Kidney (tissue), 14 donors: ENCODE results near the gene PHLDB2. TPM values are rescaled to one million over a fixed set of nuclear protein-coding genes. Genes with fewer than 3 reads are reported as not detected.
"Not testable (repeated sequence)": the region's sequence is repeated elsewhere in the genome, so short reads cannot be mapped to it uniquely, and the experiment has no call there.

ENCODE experiments used
- DNase-seq, 5 donors: peaks; one replicate each; pipeline ENCODE4 v3.0.0-alpha.2; 2013 to 2020
- FAIRE-seq: peaks from 2 replicates; lab custom pipeline; 2012; peaks lifted over from hg19 to GRCh38; lab: Jason Lieb, UNC
- H3K27ac ChIP-seq, 2 donors: one replicate each; pipeline ENCODE4 v1.7.0; 2013; ENCODE audit warnings: low read depth in 2 of 2, low read length in 2 of 2, inconsistent platforms in 1 of 2
- H3K27me3 ChIP-seq: one replicate; pipeline ENCODE4 v1.7.1; 2013; ENCODE audit warnings: low read length, inconsistent platforms; ENCODE audit not compliant: control insufficient read depth, insufficient read depth
- H3K36me3 ChIP-seq, 3 donors: one replicate each; pipeline versions ENCODE4 v1.7.0 to v1.7.1; 2013; ENCODE audit warnings: low read length in 3 of 3, control low read depth in 1 of 3, inconsistent platforms in 1 of 3; ENCODE audit not compliant: insufficient read depth in 3 of 3, control insufficient read depth in 2 of 3
- H3K4me1 ChIP-seq, 3 donors: one replicate each; pipeline versions ENCODE4 v1.7.0 to v1.7.1; 2013; ENCODE audit warnings: low read length in 3 of 3, inconsistent platforms in 1 of 3, low read depth in 1 of 3; ENCODE audit not compliant: control insufficient read depth in 2 of 3, insufficient read depth in 2 of 3
- H3K4me3 ChIP-seq, 3 donors: one replicate each; pipeline versions ENCODE4 v1.7.0 to v1.8.1; 2013; ENCODE audit warnings: low read length in 3 of 3, control low read depth in 1 of 3, inconsistent platforms in 1 of 3
- H3K9ac ChIP-seq, 3 donors: one replicate each; pipeline versions ENCODE4 v1.7.0 to v1.7.1; 2013; ENCODE audit warnings: low read length in 3 of 3, control low read depth in 1 of 3, inconsistent platforms in 1 of 3
- H3K9me3 ChIP-seq, 3 donors: one replicate each; pipeline versions ENCODE4 v1.7.0 to v1.7.1; 2013; ENCODE audit warnings: low read length in 3 of 3, control low read depth in 1 of 3, inconsistent platforms in 1 of 3; ENCODE audit not compliant: control insufficient read depth in 2 of 3, insufficient read depth in 1 of 3
- CTCF ChIP-seq: IDR thresholded peaks from 3 replicates; pipeline ENCODE4 v1.5.1; 2012; ENCODE audit warnings: mild to moderate bottlenecking, moderate library complexity, borderline replicate concordance; ENCODE audit not compliant: insufficient read depth; ENCODE audit errors: extremely low read depth
- intact Hi-C: fragments of 100-400 bp; cut with DNase I; formaldehyde crosslinking; loops from one replicate; pipeline ENCODE4 v1.11.1; 2022
- polyA plus RNA-seq: library from polyadenylated mRNA; stranded (reverse); fragments of 350-450 nt; fragmentation: Illumina TruSeq; extraction: RNeasy Lipid Tissue Mini Kit (QIAGEN cat#74804); gene quantifications from one replicate; pipeline ENCODE4 v1.2.3, GENCODE V29; 2014; ENCODE audit warnings: low read depth, low replicate concordance; ENCODE audit not compliant: insufficient read depth
- total RNA-seq: library from RNA; stranded (reverse); fragmentation: NEBNext Ultra II Directional; extraction: Animal tissue kit (Norgen Biotek cat#: 25700); gene quantifications from one replicate; pipeline ENCODE4 v1.2.1, GENCODE V29; 2021
- donor health status: control.
- donor health status: control.
- donor health status: control.
- donor health status: control.
- donor health status: control.
- donor health status: DM: yes; HTN: yes; CAD: no.
- donor health status: Normal renal cell carcinoma (clear cell type).

PHLDB2 gene
- total and polyA plus RNA-seq, 2 donors from 2014 or later = 28.0 to 85.6 TPM

GRCh38 chr3:111812701-111813100 lies 46.4 kb upstream of the PHLDB2 start:
- DNase-seq (peak in 2 of 5 donors; percentile 46 to 66), FAIRE-seq (peak; percentile 95)
- no peak for TF ChIP-seq CTCF
- Histone ChIP-seq H3K9ac (no peak overlapping the region), H3K27me3 (no peaks in the 10 kb centered on the region), H3K9me3 (peaks cover 0 to 8% (median 0%) of the 10 kb centered on the region in 3 donors), H3K27ac (peak overlapping the region in 1 of 2 donors; percentile 5), H3K36me3 (no peaks in the 10 kb centered on the region), H3K4me1 (peaks cover 0 to 39% (median 13%) of the 10 kb centered on the region in 3 donors), H3K4me3 (no peak overlapping the region)
- intact Hi-C loops = no loop called here

GRCh38 chr3:111813441-111813840 lies 45.6 kb upstream of the PHLDB2 start:
- no peak for DNase-seq
- FAIRE-seq = no peak
- Histone ChIP-seq H3K9ac (no peak overlapping the region), H3K9me3 (peaks cover 0 to 8% (median 0%) of the 10 kb centered on the region in 3 donors), H3K27ac (no peak overlapping the region), H3K27me3 (no peaks in the 10 kb centered on the region), H3K4me3 (no peak overlapping the region), H3K4me1 (peaks cover 0 to 32% (median 9%) of the 10 kb centered on the region in 3 donors), H3K36me3 (no peaks in the 10 kb centered on the region)
- intact Hi-C loops = no loop called here
- TF ChIP-seq CTCF = no peak

- Histone ChIP-seq H3K27me3 (no peaks in the 10 kb centered on the region), H3K27ac (no peak overlapping the region), H3K36me3 (no peaks in the 10 kb centered on the region), H3K4me3 (no peak overlapping the region), H3K4me1 (peaks cover 0 to 31% (median 9%) of the 10 kb centered on the region in 3 donors), H3K9me3 (peaks cover 0 to 8% (median 0%) of the 10 kb centered on the region in 3 donors), H3K9ac (no peak overlapping the region)
- intact Hi-C loops = no loop called here
- TF ChIP-seq CTCF = no peak
- no peak for DNase-seq
- no peak for FAIRE-seq
Measured at GRCh38 chr3:111813979-111814378, 45.1 kb upstream of the PHLDB2 start.

GRCh38 chr3:111816771-111817170 lies 42.3 kb upstream of the PHLDB2 start:
- FAIRE-seq, intact Hi-C loops, H3K4me3 ChIP-seq, DNase-seq, H3K27ac ChIP-seq, H3K36me3 ChIP-seq, H3K9ac ChIP-seq, H3K27me3 ChIP-seq: not testable (repeated sequence)
- H3K4me1 ChIP-seq = peaks cover 0 to 17% (median 4%) of the 10 kb centered on the region in 3 donors
- peaks cover 0 to 18% (median 0%) of the 10 kb centered on the region in 3 donors for H3K9me3 ChIP-seq
